Measurements from ENCODE around the gene PTPN1.

DNA sequence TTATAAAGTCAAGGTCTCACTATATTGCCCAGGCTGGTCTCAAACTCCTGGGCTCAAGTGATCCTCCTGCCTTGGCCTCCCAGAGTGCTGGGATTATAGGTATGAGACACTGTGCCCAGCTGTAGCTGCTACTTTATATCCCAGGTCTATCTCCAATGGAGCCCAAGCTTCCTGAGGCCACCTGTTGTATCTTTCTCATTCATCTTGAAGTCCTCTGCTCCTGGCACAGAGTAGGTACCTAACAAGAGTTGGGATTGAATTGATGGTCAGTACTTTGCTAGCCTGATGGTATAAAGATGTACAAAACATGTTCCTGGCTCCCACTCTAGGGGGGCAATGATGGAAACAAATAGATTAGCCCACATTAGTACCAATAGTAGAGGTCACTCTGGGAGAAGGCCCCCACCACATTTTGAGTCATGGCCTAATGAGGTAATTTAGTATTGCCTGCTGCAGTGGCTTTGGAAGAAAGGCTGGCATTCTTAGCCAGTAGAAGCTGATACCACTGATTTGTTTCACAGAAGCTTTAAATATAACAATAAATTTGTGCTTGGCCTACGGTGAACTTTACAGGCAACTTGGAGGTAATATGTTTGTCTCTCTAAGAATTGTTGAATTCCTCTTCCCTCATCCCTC, 5.4 kb downstream of the PTPN1 start:
- TF ChIP-seq, protein P1, sequence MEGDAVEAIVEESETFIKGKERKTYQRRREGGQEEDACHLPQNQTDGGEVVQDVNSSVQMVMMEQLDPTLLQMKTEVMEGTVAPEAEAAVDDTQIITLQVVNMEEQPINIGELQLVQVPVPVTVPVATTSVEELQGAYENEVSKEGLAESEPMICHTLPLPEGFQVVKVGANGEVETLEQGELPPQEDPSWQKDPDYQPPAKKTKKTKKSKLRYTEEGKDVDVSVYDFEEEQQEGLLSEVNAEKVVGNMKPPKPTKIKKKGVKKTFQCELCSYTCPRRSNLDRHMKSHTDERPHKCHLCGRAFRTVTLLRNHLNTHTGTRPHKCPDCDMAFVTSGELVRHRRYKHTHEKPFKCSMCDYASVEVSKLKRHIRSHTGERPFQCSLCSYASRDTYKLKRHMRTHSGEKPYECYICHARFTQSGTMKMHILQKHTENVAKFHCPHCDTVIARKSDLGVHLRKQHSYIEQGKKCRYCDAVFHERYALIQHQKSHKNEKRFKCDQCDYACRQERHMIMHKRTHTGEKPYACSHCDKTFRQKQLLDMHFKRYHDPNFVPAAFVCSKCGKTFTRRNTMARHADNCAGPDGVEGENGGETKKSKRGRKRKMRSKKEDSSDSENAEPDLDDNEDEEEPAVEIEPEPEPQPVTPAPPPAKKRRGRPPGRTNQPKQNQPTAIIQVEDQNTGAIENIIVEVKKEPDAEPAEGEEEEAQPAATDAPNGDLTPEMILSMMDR (optimal IDR thresholded peaks at IDR 0.05 in 1 of 3, IDR thresholded peaks at IDR 0.05 in 1 of 3, conservative IDR thresholded peaks at IDR 0.05 in 1 of 3; ENCODE audit: extremely low read depth in 1 of 3, insufficient read depth in 2 of 3, low read length in 3 of 3) = no peak
- TF ChIP-seq EZH2 (IDR thresholded peaks at IDR 0.05; ENCODE audit: low read length) = no peak

Measured in keratinocyte (primary cell).